GM18526 (cell line): ENCODE measurements around the gene NR2F1.

Experiments
- POLR2A ChIP-seq: IDR thresholded peaks from 3 replicates; pipeline ENCODE4 v1.6.1; 2011; ENCODE audit not compliant: insufficient read length; ENCODE audit errors: extremely low read depth

Gene NR2F1

DNA sequence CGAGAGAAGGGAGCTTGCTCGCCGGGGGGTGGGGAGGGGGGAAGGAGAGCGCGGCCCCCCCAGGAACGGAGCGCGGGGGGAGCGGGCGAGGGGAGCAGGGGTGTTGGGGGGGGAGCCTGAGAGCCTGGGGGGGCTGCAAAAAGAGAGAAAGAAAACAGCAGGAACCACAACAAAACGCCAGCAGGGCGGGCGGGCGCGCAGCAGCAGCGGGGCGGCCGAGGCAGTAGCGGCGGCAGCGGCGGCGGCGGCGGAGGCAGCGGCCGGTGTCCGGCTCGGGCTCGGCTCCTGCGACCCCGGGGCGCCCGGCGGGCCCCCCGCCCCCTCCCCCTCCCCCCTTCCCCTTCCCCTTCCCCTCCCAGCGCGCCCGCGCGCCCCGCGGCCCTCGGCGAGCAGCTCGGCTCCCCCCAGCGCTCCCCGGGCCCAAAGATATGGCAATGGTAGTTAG is 1.6 kb downstream of the NR2F1 start:
- no peak for TF ChIP-seq POLR2A

DNA sequence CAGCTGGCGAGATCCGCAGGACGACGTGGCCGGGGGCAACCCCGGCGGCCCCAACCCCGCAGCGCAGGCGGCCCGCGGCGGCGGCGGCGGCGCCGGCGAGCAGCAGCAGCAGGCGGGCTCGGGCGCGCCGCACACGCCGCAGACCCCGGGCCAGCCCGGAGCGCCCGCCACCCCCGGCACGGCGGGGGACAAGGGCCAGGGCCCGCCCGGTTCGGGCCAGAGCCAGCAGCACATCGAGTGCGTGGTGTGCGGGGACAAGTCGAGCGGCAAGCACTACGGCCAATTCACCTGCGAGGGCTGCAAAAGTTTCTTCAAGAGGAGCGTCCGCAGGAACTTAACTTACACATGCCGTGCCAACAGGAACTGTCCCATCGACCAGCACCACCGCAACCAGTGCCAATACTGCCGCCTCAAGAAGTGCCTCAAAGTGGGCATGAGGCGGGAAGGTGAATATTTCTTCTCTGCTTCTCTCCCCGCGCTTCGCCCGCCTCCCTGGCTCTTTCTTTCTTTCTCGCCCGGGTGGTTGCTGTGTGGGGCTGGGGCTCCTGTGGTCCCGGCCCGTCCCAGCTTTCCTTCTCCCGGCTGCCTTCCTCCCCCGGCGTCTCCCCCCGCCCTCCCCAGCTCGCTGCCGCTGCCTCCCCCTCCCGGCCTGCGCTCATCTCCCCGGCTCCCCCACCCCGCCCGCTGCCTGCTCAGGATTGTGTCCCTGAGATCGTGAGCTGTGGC is 2.2 kb downstream of the NR2F1 start:
- TF ChIP-seq POLR2A: no peak

DNA sequence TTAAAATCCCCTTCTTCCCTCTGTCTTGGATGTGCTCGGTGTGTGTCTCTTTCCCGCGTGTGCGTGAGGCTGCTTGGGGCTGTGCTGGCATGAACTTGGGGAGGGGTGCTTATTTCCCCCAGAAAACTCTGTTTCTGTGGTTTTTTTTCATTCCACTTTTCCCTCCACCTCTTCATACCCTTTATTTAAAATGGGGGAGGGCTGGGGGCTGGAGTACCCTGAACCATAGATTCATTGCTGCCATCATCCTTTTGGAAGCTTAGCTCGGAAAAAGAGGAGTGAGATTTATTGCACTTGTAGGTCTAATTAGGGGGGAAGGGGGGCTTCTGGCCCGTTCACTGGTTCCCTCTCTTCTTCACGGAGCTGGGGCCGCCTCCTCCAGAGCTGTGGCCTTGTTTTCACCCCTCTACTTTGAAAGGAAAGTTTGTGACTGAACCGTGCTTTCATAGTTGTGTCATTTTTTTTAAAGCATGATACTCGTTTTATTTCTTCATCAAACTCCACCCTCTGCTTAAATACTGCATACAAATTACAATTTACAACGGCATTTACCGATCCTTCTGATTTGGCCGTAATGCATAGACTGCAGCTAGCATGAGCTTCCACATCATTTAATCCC is 2.9 kb downstream of the NR2F1 start:
- TF ChIP-seq POLR2A: no peak

DNA sequence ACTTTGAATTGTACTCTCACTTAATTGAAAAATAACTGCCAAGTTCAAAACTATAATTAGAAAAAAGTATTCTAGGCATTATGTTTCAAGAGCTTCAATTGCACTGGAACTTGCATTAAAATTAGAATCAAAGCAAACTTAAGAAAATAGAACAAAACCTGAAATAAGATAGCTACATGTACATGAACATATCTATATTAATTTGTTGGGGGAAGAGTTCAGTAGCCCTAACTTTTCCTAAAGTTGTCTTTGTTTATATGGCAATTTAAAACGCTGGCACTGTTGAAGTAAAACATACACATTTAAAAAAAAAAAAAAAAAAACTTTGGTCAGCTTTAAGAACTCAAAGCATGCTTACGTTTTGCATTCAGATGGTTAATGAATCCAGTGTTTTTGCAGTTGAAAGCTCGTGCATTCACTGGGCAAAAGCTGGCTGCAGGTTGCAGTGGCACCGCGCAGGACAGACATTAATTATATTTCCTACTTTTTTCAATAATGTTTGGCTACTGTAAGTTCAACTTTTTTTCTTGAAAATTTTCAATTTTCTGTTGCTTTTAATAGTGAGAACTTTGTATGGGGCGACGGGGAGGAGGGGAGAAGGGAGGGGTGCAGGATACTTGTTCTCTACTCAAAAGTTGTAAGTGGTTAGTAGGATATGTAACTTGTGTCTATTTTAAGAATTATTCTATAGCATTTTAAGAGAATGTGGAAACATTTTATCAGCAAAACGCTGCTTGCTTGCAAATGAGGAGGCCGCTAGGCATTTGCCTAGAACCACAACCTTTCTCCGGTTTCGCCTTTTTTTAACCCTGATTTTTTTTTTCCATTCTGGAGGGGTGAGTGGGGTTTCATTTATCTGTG is 3.9 kb downstream of the NR2F1 start:
- TF ChIP-seq POLR2A: no peak

DNA sequence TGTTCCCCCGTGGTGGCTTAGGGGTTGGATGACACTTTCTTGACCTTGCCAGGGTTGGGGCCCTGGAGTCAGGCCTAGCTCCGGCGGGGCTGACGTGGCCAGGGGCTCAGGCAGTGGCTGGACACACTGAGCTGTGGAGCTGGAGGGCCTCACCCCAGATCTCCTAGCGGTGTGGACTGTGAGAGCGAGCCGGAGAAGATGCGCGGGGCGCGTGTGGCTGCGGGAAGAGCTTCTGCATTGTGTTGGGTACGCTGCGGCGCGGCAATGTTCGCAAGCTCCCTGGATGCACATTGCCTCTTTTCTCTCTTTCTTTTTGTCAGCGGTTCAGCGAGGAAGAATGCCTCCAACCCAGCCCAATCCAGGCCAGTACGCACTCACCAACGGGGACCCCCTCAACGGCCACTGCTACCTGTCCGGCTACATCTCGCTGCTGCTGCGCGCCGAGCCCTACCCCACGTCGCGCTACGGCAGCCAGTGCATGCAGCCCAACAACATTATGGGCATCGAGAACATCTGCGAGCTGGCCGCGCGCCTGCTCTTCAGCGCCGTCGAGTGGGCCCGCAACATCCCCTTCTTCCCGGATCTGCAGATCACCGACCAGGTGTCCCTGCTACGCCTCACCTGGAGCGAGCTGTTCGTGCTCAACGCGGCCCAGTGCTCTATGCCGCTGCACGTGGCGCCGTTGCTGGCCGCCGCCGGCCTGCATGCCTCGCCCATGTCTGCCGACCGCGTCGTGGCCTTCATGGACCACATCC is 4.8 kb downstream of the NR2F1 start:
- TF ChIP-seq POLR2A: no peak

DNA sequence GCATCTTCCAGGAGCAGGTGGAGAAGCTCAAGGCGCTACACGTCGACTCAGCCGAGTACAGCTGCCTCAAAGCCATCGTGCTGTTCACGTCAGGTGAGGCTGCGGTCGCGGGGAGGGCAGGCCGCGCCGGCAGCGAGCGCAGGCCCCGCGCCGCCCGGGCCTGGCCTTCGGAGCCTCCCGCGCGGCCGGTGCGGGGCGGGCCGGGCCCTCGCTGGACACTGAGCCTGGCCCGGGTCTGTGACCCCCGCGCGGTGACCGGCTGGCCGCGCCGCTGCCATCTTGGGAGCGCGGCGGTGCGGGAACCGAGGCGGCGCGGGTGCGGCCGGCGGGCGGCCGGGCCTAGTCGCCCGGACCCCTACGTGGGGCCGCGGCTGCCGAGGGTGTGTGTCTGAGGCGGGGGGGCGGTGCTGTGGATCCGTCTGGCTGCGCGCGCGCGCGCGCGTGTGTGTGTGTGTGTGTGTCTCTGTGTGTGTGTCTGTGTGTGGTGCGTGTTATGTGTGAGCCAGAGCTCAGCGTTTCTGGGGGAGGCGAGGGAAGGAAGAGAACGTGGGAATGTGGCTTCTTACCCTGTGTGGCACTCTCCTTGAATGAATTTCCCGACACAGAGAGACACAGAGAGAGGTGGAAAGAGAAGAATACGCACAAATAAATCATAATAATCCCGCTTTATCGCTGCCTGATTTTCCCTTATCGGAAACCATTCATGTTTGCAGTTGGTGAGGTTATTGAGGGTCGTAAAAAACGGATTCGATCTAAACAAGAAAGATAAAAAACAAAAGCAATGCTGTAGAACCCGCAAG is 5.5 kb downstream of the NR2F1 start:
- TF ChIP-seq POLR2A: no peak

DNA sequence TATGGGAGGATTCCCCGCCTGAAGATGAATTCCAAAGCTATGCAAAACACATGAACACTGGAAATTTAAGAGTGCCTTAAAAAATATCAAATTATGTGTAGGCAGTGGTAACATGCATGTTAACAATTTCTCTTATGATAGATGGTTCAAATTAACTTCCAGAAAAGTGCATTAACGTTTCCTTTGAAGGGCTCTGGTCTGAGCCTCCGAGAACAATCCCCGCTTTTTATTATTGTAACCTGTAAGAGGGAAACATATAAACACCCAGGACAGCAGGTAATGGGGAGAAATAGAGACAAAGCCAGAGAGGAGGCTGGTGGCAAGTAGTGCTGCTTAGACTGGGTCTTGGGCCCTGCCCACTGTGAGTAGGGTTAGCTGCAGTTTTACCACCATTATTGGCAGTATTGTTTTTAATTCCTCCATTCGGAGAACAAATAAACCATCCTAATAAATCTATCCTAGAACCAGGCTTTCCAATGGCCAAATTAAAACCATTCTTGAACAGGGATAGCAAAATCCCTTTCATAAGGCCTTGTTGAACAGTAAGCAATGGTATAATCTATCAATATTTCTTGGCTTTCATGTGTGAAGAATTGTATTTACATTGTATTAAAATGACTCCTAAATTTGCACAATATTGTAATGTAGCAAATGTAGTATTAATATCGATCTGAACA is 6.3 kb downstream of the NR2F1 start:
- TF ChIP-seq POLR2A: no peak

DNA sequence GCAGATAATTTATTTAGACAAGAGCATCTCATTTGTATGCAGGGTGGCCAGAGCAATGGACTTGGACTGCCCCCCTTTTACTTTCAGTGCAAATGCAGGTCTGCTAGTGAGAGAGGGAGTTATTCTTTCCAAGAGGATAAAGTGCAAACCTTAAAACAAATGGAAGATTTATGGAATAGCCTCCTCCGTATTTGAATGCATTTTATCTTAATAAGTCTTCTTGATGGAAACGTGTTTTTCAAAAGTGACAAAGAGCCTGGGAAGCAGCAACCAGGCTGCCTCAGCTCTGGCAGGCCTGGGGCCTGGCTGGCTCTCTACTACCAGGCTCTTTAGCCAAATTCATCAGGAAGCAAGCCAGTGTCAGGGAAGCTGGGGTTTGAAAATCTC is 6.8 kb downstream of the NR2F1 start:
- TF ChIP-seq POLR2A: no peak

DNA sequence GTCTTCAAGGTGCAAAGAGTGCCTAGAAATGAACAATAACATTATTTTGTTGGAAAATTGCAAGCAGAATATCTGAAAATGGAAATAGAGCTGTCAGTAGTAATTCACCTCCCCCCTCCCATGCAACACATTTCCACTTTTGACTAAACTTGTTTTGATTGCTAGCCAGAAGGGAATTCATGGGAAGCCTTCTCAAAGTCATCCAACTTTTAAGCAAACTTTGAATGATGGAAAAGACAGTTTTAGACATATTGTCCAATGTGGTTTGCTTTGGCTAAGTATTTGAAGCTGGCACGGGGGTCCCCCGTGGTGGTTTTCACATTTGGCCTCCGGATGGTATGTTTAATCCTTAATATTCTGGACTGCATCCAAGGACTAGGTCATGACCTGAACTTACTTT is 7.5 kb downstream of the NR2F1 start:
- no peak for TF ChIP-seq POLR2A

DNA sequence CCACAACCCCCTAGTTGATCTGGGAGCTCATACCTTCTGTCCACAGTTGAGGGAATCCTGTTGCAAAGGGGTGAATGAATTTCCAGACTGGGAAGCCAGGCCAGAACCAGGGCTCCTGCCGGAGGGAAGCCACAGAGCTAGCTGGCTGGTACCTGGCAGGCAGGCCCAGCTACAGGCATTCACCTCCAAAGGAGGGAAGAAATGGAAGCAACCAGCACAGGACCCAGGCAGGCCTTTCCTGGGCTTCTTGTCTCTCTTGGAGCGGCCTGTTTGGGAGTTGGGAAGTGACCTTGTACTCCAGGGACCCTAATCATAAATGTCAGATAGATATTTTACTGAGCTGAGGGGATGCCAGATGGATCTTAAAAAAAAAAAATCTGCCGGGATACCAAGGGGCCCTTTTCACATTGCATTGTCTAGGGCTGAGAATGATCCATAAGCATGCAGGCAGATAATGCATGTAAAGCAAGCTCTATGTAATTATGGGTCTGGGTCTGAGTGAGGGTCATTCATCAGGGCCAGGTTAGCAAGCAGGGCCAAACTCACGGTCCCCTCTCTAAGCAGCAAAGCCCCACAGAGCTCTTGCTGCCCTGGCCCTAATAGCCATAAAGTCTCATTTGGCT is 8.4 kb downstream of the NR2F1 start:
- no peak for TF ChIP-seq POLR2A

DNA sequence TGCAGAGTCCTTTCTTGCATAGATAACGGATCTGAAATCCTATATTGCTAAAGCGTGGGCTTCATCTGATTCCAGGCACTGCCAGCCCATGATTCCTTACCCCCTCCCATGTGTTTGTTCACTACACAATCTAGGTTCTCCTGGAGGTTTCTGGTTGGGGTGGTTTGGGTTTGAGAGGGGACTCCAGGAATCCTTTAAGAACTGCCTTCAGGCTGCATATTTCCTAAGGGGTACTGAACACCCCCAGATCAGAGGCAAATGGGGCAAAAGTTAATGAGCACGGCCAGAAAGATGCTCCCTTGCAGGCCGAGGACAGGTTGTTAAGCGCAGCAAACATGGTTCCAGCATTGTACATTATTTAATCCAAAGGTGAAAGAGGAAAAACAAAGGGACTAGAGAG is 9.9 kb downstream of the NR2F1 start:
- TF ChIP-seq POLR2A: no peak

DNA sequence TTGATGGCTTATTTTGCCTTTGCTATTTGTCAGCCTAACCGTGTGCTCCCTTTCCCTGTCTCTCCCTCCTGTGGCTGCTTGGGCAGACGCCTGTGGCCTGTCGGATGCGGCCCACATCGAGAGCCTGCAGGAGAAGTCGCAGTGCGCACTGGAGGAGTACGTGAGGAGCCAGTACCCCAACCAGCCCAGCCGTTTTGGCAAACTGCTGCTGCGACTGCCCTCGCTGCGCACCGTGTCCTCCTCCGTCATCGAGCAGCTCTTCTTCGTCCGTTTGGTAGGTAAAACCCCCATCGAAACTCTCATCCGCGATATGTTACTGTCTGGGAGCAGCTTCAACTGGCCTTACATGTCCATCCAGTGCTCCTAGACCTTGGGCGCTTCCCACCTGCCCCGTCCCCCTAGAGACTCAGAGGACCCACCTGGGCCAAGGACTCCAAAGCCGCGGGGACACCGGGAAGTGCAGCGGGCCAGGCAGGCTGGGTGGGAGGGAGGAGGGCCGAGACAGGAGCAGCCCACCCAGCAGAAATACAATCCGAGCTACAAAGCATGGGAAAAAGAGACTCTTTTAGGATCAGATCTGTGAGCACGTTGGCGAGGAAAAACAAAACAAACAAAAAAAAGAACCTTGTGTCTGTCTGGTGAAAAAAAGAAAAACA is 10.6 kb downstream of the NR2F1 start:
- TF ChIP-seq POLR2A: no peak
